TTC549 (cell line): ENCODE data around the gene VPS16.
"Not testable (repeated sequence)": the region's sequence is repeated elsewhere in the genome, so short reads cannot be mapped to it uniquely, and the experiment has no call there.

Experiments
- FAIRE-seq: peaks from 2 replicates; lab custom pipeline; 2012; peaks lifted over from hg19 to GRCh38; lab: Jason Lieb, UNC

The VPS16 gene

DNA sequence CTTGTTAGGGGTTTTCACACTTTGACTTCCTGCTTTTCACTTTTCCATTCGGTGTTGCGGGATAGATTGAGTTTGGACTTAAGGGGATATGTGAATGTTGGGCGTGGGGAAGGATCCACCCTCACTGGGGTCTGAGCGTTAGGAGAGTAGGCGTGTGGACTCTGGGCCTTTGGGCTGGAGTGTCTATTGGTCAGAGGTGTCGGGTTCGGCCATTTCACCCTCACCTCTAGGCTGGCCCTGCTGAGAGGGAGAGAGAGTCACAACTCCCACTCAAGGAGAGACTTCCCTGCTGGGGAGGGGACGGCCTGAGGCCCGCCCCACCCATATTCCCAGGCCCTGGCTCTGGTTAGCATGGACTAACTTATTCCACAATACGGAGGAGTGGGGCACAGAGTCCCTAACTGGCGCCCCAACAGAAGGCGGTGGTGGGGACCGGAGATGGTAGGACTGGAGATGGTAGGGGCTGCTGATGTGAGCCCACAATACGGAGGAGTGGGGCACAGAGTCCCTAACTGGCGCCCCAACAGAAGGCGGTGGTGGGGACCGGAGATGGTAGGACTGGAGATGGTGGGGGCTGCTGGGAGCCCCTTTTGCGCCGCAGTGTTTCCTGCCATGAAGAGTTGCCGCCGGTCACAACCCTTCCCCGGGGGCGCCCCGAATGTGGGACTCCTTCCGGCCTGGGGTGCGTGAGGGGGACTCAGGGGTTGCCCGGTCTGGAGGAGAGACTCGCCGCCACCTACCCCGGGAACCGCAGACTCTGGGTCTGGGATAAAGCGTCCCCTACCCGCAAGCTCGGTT lies 31.3 kb downstream of the VPS16 start:
- FAIRE-seq = no peak

GRCh38 chr20:2872459-2873009 lies 32.0 kb downstream of the VPS16 start:
- FAIRE-seq = no peak

GRCh38 chr20:2873010-2873746 lies 32.6 kb downstream of the VPS16 start, which contains the start of gene PTPRA:
Gene PTPRA (plus strand): TSS chr20:2873481. CDS start chr20:2964278, 90,797 bp downstream.
- no peak for FAIRE-seq

GRCh38 chr20:2873747-2874041 lies 33.1 kb downstream of the VPS16 start:
- no peak for FAIRE-seq

GRCh38 chr20:2874456-2874855 lies 33.9 kb downstream of the VPS16 start:
- FAIRE-seq = no peak

GRCh38 chr20:2875690-2876203 lies 35.2 kb downstream of the VPS16 start:
- no peak for FAIRE-seq

DNA sequence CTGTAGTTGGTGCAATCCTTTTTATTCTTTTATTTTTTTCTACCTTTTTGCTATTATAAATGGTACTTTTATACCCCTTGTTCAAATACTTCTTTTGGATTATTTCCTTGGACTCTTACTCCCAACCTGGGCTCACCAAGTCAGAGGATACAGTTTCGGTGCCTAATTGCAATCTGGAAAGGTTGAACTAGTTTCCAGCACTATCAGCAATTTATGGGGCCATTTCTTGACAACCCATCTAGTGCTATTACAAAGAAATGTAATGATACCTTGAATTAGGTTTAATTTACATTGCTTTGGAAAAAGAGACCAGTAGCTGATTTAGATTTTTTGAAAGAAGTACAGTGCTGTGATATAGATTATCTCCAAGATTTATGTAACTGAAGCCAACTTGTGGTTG lies 38.0 kb downstream of the VPS16 start:
- FAIRE-seq = no peak

GRCh38 chr20:2879146-2879545 lies 38.6 kb downstream of the VPS16 start:
- no peak for FAIRE-seq

GRCh38 chr20:2880650-2881049 lies 40.1 kb downstream of the VPS16 start:
- FAIRE-seq = no peak

DNA sequence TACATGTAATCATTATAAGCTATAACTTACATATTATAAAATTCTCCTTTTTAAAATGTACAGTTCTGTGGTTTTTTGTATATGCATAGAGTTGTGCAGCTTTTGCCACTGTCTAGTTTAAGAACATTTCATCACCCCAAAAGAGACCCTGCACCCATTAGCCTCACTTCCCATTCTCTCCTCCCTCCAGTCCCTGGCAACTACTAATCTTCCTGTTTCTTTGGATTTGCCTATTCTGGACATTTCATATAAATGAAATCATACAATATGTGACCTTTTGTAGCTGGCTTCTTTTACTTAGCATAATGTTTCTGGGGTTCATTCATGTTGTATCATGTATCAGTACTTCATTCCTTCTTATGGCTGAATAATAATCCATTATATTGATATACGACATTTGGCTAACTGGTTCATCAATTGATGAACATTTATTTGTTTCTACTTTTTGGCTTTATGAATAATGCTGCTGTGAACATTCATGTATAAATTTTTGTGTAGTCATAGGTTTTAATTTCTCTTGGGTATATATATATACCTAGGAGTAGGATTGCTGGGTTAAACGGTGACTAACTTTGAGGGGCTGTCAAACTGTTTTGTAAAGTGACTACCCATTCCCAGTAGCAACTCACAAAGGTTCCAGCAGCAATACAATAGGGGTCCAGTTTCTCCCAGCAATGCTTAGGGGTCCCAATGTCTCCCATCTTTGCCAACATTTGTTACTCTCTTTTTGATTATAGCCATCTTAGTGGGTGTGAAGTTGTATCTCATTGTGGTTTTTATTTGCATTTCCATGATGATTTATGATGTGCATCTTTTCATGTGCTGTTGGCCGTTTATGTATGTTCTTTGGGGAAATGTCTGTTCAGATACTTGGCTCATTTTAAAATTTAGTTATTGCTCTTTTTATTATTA lies 43.4 kb downstream of the VPS16 start:
- no peak for FAIRE-seq

GRCh38 chr20:2887715-2888114 lies 47.2 kb downstream of the VPS16 start:
- FAIRE-seq = no peak

- no peak for FAIRE-seq
Observed at GRCh38 chr20:2888224-2888955, 47.8 kb downstream of the VPS16 start.

GRCh38 chr20:2889209-2889608 lies 48.7 kb downstream of the VPS16 start:
- FAIRE-seq = no peak

- FAIRE-seq = no peak
Observed at GRCh38 chr20:2889797-2890196, 49.3 kb downstream of the VPS16 start.

GRCh38 chr20:2890742-2891141 lies 50.2 kb downstream of the VPS16 start:
- no peak for FAIRE-seq

DNA sequence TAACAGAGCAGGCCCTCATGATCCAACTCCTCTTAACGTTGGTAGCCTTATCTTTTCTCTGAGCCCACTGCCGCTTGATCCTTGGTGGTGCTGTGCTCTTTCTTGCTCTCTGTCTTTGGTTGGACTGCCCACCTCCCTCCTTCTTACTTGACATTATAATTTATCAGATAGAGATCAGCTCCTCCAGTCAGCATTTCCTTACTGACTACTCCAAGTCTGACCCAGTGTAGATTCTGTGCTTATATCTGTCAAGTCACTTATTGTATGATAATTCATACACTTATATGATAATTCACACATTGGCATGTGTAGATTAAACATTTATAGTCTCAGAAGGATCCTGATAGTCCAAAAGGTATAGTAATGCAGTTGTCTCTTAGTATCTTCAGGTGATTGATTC lies 50.8 kb downstream of the VPS16 start:
- FAIRE-seq = no peak

DNA sequence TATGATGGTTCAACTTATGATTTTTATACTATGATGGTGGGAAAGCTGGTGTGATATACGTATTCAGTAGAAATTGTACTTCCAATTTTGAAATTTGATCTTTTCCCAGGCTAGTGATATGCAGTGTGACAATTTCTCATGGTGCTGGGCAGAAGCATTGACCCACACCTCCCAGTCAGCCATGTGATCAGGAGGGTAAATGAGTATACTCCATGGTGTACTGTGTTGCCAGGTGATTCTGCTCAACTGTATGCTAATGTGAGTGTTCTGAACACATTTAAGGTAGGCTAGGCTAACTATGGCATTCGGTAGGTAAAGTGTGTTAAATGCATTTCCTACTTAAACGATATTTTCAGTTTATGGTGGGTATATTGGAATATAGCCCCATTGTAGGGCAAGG lies 51.8 kb downstream of the VPS16 start:
- FAIRE-seq = no peak

- no peak for FAIRE-seq
Observed at GRCh38 chr20:2894221-2894620, 53.7 kb downstream of the VPS16 start.

- not testable (repeated sequence) for FAIRE-seq
Observed at GRCh38 chr20:2895154-2895553, 54.6 kb downstream of the VPS16 start.

GRCh38 chr20:2899243-2899642 lies 58.7 kb downstream of the VPS16 start:
- FAIRE-seq = no peak

DNA sequence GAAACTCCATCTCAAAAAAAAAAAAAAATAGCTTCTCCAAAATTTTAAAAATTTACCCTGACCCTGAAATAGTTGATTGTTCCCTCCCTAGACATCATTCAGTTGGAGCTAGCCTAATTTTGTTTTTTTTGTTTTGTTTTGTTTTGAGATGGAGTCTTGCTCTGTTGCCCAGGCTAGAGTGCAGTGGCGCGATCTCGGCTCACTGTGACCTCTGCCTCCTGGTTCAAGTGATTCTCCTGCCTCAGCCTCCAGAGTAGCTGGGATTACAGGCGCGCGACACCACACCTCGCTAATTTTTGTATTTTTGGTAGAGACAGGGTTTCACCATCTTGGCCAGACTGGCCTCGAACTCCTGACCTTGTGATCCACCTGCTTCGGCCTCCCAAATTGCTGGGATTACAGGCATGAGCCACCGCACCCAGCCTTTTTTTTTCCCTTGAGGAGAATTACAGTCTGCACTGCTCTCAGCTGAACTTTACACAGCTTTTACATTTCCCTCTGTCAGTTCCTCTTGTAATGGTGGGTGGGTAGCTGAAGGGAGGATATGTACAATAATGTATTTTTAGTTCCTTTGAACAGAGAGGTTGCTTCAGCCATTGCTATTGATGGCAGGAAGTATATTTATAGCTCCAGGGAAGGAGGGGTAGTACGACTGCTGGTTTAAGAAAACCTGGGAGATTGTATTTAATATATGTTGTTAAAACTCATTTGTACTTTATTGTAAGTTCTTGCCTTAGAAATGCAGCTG lies 60.5 kb downstream of the VPS16 start:
- FAIRE-seq = no peak
